Activated CD4-positive, alpha-beta T cell treated with anti-CD3 and anti-CD28 coated beads for 36 hours (primary cell): ENCODE results near the gene LSP1. TPM values are rescaled to one million over a fixed set of nuclear protein-coding genes. Genes with fewer than 3 reads are reported as not detected.
A peak's percentile ranks its signal among the peaks of the same experiment; 100 is the strongest.
"Not testable (repeated sequence)": the region's sequence is repeated elsewhere in the genome, so short reads cannot be mapped to it uniquely, and the experiment has no call there.

Source experiments
- ATAC-seq: fragments of 200-7000 bp; cut with Tn5 transposase; one replicate; pipeline ENCODE4 v1.10.0; 2021; ENCODE audit warnings: mild to moderate bottlenecking, moderate library complexity
- CTCF ChIA-PET: fragments of 350-600 bp; sonication (Branson Sonifier 250); formaldehyde crosslinking; loops from one replicate; lab custom pipeline; 2021; ENCODE audit warnings: antibody characterized with exemption; lab: Charles Lee
- POLR2A ChIA-PET: fragments of 350-600 bp; sonication (Branson Sonifier 250); formaldehyde crosslinking; loops from one replicate; lab custom pipeline; 2021; ENCODE audit warnings: antibody characterized with exemption, inconsistent platforms; lab: Charles Lee
- DNase-seq: peaks from one replicate; pipeline ENCODE4 v3.0.0-alpha.2; 2020
- H3K27ac Mint-ChIP-seq: one replicate; pipeline ENCODE4 v1.8.0; 2021; ENCODE audit warnings: mixed read lengths
- H3K27me3 Mint-ChIP-seq: one replicate; pipeline ENCODE4 v1.8.0; 2021; ENCODE audit warnings: mixed read lengths
- H3K36me3 Mint-ChIP-seq: one replicate; pipeline ENCODE4 v1.8.0; 2021; ENCODE audit warnings: low read depth, mixed read lengths
- H3K4me1 Mint-ChIP-seq: one replicate; pipeline ENCODE4 v1.8.0; 2021; ENCODE audit warnings: mixed read lengths
- H3K4me3 Mint-ChIP-seq: one replicate; pipeline ENCODE4 v1.8.0; 2021; ENCODE audit warnings: mild to moderate bottlenecking, moderate library complexity, mixed read lengths
- H3K9me3 Mint-ChIP-seq: one replicate; pipeline ENCODE4 v1.8.0; 2021; ENCODE audit warnings: low read depth, mixed read lengths
- intact Hi-C, 2 experiments: fragments of 100-400 bp; cut with DNase I in 1 of 2; cut with micrococcal nuclease in 1 of 2; formaldehyde crosslinking; loops; one replicate each; pipeline versions ENCODE4 v1.14.2 to v1.15.1; 2022 to 2024; cut with DNase I, micrococcal nuclease
- total RNA-seq, 2 experiments: library from RNA; stranded (reverse); gene quantifications; one replicate each; pipeline ENCODE4 v1.2.3, GENCODE V29; 2021

Gene LSP1
- total RNA-seq, 2 experiments from 2014 or later, result 193 to 227 TPM

DNA sequence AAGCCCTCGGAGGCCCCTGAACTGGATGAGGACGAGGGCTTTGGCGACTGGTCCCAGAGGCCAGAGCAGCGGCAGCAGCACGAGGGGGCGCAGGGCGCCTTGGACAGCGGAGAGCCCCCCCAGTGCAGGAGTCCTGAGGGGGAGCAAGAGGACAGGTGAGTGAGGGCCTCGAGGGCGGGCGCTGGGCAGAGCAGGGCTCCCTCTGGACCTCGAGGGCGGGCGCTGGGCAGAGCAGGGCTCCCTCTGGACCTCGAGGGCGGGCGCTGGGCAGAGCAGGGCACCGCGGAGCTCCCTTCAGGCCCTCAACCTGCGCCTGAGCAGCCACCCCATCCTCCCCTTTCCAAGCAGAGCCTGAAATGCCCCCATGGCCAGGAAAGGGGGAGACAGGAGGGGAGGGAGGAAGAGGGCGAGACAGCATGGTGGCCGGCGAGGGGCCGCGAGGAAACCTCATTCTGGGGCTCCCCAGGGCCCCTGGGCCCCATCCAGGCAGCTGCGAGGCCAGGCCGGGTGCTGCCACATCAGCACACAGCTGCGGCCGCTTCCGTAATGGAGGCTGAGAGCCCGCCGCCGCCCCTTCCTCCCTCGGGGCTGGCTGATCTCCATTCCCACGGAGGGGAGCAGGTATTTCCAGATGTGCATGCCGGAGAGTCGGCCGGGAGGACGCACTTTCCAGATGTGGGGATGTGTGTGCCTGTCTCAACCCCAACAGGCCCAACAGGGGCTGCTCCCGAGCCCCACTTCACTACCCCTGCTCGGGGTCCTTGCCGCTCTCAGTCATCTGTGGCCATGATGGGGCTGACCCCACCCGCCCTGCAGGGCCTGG, 28.8 kb downstream of the LSP1 start:
- no peaks in the 10 kb centered on the region for H3K27me3 Mint-ChIP-seq
- intact Hi-C loops, result loop anchor here (1.0 to 5.0 kb wide), 4 partner anchors 36 to 270 kb away; partner anchors contain the start of genes TNNT3 (in 2 of the 2) and TNNI2 (in 1 of the 2)
- no peaks in the 10 kb centered on the region for H3K36me3 Mint-ChIP-seq
- ChIA-PET CTCF (interaction anchor here (0.6 to 3.2 kb wide), 34 partner anchors 10 to 355 kb away, joined by 3 to 22 read pairs (median 4); partner anchors contain the start of genes LSP1, PRR33, SYT8 and TNNI2), POLR2A (interaction anchor here (0.6 to 0.9 kb wide), 3 partner anchors 11 to 273 kb away, joined by 3 to 4 read pairs (median 3); no protein-coding TSS in a partner anchor)
- H3K4me1 Mint-ChIP-seq, result peaks cover 2% of the 10 kb centered on the region
- DNase-seq (peak; percentile 37), ATAC-seq (peak; percentile 16)
- no peaks in the 10 kb centered on the region for H3K9me3 Mint-ChIP-seq
- H3K27ac Mint-ChIP-seq, result no peak overlapping the region
- H3K4me3 Mint-ChIP-seq, result no peak overlapping the region

DNA sequence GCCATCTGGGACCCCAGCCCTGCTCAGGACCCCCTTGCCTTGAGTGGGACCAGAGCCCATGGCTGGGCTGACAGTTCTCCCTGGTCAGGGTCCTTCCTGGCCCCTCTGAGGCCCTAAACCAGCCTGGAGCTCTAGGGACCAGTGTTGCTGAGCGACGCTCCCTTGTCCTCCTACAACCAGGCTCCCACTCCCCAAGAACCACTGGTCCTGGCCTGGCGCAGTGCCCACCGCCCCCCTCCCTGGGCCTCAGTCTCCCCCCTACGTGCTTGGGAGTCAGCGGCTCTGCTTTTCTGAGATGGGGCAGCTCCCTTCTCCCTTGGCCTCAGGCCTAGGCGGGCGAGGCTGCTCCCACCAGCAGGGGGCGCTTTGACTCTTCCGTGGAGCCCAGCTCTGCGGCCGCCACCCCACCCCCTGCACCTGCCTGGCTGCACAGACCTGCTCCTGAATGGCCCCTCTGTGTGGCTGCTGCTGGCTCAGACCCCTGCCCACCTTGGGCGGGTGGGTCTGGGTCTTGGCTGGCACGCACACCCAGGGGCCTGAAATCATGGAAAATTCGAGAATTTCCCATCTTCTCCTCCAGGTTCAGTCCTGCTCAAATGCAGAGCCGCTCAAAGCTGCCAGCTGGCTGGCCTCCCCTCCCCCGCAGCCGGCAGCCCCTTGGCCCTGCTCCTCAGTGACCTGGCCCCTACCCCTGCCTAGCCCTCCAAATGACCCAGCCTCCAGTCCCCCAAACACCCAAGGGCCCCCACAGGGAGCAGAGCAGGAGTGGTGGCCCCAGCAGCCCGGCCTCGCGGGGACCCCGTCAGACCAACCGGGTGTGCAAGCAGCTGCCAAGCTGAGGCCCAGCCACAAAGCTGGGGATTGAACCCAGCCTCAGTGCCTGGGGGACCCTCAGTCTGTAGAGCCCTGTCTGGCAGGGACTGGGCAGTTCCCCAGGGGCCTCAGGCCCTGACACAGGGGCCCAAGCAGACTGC, 29.7 kb downstream of the LSP1 start:
- ChIA-PET CTCF (interaction anchor here (0.6 to 3.2 kb wide), 33 partner anchors 9 to 285 kb away, joined by 3 to 22 read pairs (median 4); partner anchors contain the start of genes LSP1, PRR33, SYT8 and TNNI2), POLR2A (interaction anchor here (0.9 kb wide), 1 partner anchor 12 kb away, joined by 4 read pairs; no protein-coding TSS in a partner anchor)
- intact Hi-C loops, result loop anchor here (1.0 to 5.0 kb wide), 4 partner anchors 35 to 269 kb away; partner anchors contain the start of genes TNNT3 (in 2 of the 2) and TNNI2 (in 1 of the 2)
- peak; percentile 93 for ATAC-seq
- H3K36me3 Mint-ChIP-seq, result peaks cover 2% of the 10 kb centered on the region
- no peak overlapping the region for H3K4me3 Mint-ChIP-seq
- H3K4me1 Mint-ChIP-seq, result peaks cover 2% of the 10 kb centered on the region
- H3K27ac Mint-ChIP-seq, result no peak overlapping the region
- DNase-seq, result peak; percentile 92
- H3K27me3 Mint-ChIP-seq, result no peaks in the 10 kb centered on the region
- H3K9me3 Mint-ChIP-seq, result no peaks in the 10 kb centered on the region

GRCh38 chr11:1883346-1884302, 30.7 kb downstream of the LSP1 start:
- ATAC-seq (no peak), DNase-seq (no peak)
- H3K4me1 Mint-ChIP-seq, result peaks cover 7% of the 10 kb centered on the region
- no peaks in the 10 kb centered on the region for H3K9me3 Mint-ChIP-seq
- CTCF ChIA-PET, result interaction anchor here (0.6 to 3.2 kb wide), 12 partner anchors 18 to 268 kb away, joined by 3 to 22 read pairs (median 4); partner anchors contain the start of gene SYT8
- no peak overlapping the region for H3K4me3 Mint-ChIP-seq
- peaks cover 11% of the 10 kb centered on the region for H3K36me3 Mint-ChIP-seq
- H3K27me3 Mint-ChIP-seq, result no peaks in the 10 kb centered on the region
- no peak overlapping the region for H3K27ac Mint-ChIP-seq
- intact Hi-C loops, result loop anchor here (5.0 kb wide), 2 partner anchors 34 to 46 kb away; partner anchors contain the start of genes TNNT3 (in 2 of the 2) and TNNI2 (in 1 of the 2)
- POLR2A ChIA-PET, result no interaction called here

GRCh38 chr11:1884303-1884700, 31.4 kb downstream of the LSP1 start:
- peaks cover 11% of the 10 kb centered on the region for H3K4me1 Mint-ChIP-seq
- CTCF ChIA-PET, result interaction anchor here (0.6 to 0.7 kb wide), 2 partner anchors 191 to 267 kb away, joined by 3 read pairs; no protein-coding TSS in a partner anchor
- H3K4me3 Mint-ChIP-seq, result no peak overlapping the region
- peaks cover 15% of the 10 kb centered on the region for H3K36me3 Mint-ChIP-seq
- POLR2A ChIA-PET, result no interaction called here
- H3K27me3 Mint-ChIP-seq, result no peaks in the 10 kb centered on the region
- H3K27ac Mint-ChIP-seq, result no peak overlapping the region
- DNase-seq (no peak), ATAC-seq (no peak)
- intact Hi-C loops, result loop anchor here (5.0 kb wide), 2 partner anchors 33 to 47 kb away; partner anchors contain the start of genes TNNT3 (in 2 of the 2) and TNNI2 (in 1 of the 2)
- H3K9me3 Mint-ChIP-seq, result no peaks in the 10 kb centered on the region

DNA sequence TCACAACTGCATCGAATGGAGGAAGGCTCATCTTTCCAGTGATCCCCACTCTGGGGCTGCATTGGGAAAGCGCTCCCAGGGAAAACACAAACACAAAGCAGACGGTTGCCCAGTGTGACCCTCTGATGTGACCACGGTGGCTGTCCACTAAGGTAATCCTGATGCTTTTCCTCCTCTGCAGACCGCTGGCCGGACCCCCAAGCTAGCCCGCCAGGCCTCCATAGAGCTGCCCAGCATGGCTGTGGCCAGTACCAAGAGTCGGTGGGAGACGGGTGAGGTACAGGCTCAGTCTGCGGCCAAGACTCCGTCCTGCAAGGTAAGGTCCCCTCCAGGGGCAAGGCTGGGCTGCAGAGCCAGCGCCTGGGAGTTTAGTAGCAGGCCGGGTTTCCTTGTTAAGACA, 33.7 kb downstream of the LSP1 start:
- CTCF ChIA-PET, H3K9me3 Mint-ChIP-seq, H3K4me1 Mint-ChIP-seq, H3K4me3 Mint-ChIP-seq, DNase-seq, POLR2A ChIA-PET, H3K27ac Mint-ChIP-seq, ATAC-seq, H3K27me3 Mint-ChIP-seq: not testable (repeated sequence)
- H3K36me3 Mint-ChIP-seq, result peaks cover 20% of the 10 kb centered on the region
- intact Hi-C loops, result loop anchor here in 1 of 2 experiments (5.0 kb wide), 1 partner anchor 34 kb away; the partner anchor contains the start of gene LSP1

DNA sequence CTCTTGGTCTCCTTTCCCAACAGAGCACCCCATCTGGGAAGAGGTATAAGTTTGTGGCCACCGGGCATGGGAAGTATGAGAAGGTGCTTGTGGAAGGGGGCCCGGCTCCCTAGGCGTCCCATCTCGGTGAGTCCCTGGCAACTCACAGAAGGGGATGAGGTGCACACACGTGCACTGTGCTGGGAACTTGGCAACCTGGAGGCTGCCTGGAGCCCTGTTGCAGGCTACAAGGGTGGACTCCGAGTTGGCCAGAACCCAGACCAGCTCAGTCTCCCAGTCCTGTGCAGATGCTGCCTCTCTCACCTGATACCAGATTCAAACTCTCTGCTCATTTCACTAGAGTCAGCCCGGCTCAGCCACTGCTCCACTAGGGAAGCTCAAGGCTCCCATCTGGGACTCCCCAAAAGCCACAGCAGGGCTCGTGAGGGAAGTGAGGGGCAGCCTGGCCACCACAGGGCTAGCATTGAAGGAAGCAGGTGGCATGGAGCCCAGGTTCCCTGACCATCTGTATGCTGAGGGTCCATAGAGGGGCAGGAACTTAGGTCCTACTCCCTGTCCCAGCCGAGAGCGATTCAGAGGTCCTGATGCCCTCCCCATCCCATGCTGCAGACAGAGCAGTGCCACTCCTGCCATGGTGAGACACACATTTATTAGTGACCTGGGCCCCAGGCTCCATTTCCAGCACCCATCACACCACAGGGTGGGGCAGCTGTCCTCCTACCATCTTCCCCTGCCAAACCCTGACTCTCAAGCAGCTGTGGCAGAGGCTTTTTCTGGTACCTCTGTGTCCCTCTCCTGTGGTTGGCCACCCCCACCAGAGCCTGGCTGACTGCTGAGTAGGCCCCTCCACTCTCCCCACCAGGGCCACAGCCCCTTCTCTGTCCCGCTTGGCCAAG, 34.8 kb downstream of the LSP1 start:
- ATAC-seq (no peak), DNase-seq (no peak)
- Mint-ChIP-seq H3K4me1 (peaks cover 12% of the 10 kb centered on the region), H3K27ac (no peak overlapping the region), H3K36me3 (peaks cover 23% of the 10 kb centered on the region), H3K9me3 (no peaks in the 10 kb centered on the region), H3K4me3 (no peak overlapping the region), H3K27me3 (no peaks in the 10 kb centered on the region)
- ChIA-PET CTCF (interaction anchor here (0.5 to 1.9 kb wide), 4 partner anchors 11 to 313 kb away, joined by 3 to 5 read pairs (median 4); no protein-coding TSS in a partner anchor), POLR2A (no interaction called here)
- intact Hi-C loops, result loop anchor here in 1 of 2 experiments (5.0 kb wide), 1 partner anchor 35 kb away; the partner anchor contains the start of gene LSP1

DNA sequence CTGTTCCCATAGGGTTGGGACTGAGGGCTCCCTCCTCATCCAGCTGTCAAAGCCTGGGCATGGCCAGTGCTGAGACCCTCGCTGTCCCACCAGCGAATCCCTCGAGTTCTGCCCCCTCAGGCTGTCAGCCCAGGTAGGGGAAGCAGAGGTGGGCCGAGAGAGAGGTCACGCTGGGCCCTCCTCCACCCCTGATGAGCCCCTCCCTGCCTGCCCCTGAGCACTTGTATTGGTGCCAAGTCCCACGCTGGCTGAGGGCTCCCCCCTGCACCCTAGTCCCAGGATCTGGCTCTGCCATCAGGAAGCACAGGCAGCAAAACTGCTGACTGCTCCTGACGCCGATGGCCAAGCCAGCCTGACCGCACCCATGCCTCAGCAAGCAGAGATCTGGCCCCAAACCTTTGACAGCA, 35.5 kb downstream of the LSP1 start:
- ChIA-PET CTCF (interaction anchor here (1.0 to 1.9 kb wide), 3 partner anchors 12 to 194 kb away, joined by 3 to 5 read pairs (median 4); no protein-coding TSS in a partner anchor), POLR2A (no interaction called here)
- DNase-seq (peak; percentile 23), ATAC-seq (no peak)
- intact Hi-C loops, result loop anchor here in 1 of 2 experiments (5.0 kb wide), 1 partner anchor 36 kb away; the partner anchor contains the start of gene LSP1
- H3K4me3 Mint-ChIP-seq, result peak overlapping the region; percentile 73
- H3K36me3 Mint-ChIP-seq, result peaks cover 23% of the 10 kb centered on the region
- peaks cover 13% of the 10 kb centered on the region for H3K4me1 Mint-ChIP-seq
- H3K27ac Mint-ChIP-seq, result peak overlapping the region; percentile 86
- no peaks in the 10 kb centered on the region for H3K27me3 Mint-ChIP-seq
- H3K9me3 Mint-ChIP-seq, result no peaks in the 10 kb centered on the region

DNA sequence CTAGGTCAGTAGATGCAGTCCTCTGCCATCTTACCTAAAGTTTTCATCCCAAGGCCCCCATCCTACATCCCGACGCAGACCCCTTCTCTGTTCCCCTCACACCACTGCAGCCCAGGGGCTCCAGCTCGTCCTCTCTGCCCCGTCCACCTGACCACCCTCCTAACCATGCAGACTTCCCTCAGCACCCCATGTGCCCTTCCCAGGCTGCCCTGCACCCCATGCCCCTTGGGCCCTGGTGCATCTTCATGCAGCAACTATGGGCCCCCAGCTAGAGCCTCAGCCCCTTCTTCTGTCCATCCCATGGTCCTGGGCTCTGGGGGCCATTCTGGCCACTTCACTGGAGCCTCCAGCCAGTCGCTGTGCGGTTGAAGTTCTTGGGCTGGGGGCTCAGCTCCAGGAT, 35.9 kb downstream of the LSP1 start:
- ATAC-seq (peak; percentile 3), DNase-seq (no peak)
- CTCF ChIA-PET, result interaction anchor here (1.0 to 1.9 kb wide), 2 partner anchors 12 to 112 kb away, joined by 3 to 5 read pairs; no protein-coding TSS in a partner anchor
- peaks cover 17% of the 10 kb centered on the region for H3K4me1 Mint-ChIP-seq
- no peaks in the 10 kb centered on the region for H3K27me3 Mint-ChIP-seq
- peak overlapping the region; percentile 86 for H3K27ac Mint-ChIP-seq
- intact Hi-C loops, result loop anchor here (1.0 to 5.0 kb wide), 2 partner anchors 36 to 37 kb away; partner anchors contain the start of gene LSP1 (in 2 of the 2)
- POLR2A ChIA-PET, result no interaction called here
- peak overlapping the region; percentile 73 for H3K4me3 Mint-ChIP-seq
- H3K36me3 Mint-ChIP-seq, result peaks cover 23% of the 10 kb centered on the region
- no peaks in the 10 kb centered on the region for H3K9me3 Mint-ChIP-seq
